GM18907 (cell line): ENCODE measurements around the gene CYFIP1.

ENCODE experiments used
- ATAC-seq: cut with Tn5 transposase; IDR thresholded peaks from one replicate; pipeline ENCODE4 v1.9.1; 2021; ENCODE audit warnings: mild to moderate bottlenecking, moderate library complexity; ENCODE audit not compliant: unreplicated experiment

Gene CYFIP1

DNA sequence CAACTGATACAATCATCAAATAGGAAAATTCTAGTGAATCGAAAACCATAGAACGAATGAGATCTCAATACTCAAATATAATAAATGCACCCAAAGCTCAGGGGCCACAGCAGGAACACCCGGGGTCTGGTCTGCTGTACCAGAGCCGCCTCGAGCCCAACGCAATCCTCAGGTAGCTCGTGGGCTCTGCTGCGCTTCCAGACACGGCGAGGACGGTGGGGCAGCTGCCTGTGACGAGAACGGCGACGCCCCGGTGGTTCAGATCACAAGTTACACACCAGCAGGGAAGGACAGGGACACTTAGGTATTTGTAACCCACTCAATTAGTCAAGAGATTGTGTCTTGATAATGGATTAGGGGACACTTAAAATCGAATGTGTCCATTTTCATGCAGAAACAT lies 87.1 kb downstream of the CYFIP1 start:
- ATAC-seq = no peak

GRCh38 chr15:22892333-22892732 lies 87.8 kb downstream of the CYFIP1 start:
- ATAC-seq = no peak

DNA sequence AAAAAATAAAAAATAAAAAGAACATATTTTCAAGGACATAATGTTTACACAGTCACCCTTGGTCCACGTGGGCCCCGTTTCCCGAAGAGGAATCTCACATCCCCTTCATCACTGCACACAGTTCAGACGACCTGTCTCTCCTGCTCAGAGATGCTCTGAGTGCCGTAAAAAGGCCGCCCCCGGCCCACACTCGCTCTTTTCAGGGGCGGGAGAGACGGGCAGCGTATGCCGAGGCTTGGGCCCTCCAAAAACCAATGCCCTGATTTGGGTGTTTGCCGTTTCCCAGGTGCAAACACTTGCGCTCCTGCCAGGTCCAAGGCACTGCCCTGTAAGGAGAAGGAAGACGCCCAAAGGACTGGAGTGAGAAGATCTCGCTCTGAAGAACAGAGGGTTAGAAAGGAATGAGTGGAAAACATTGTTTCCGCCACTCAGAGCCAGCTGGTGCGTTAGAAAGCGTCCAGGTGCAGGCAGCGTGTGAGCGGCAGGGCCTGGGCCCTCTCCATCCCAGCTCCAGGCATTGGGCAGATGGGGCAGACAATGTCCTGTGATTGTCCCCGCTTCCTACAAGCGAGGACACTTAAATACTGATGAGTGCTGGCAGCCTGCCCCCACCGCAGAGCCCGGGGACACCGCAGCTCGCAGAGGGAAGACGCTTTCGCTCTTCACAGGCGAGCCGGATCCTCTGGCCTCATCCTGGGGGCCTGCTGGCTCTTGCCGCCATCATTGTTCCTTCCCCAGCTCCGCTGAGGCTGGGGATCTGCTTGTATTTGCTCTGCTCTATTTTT lies 88.5 kb downstream of the CYFIP1 start:
- no peak for ATAC-seq

DNA sequence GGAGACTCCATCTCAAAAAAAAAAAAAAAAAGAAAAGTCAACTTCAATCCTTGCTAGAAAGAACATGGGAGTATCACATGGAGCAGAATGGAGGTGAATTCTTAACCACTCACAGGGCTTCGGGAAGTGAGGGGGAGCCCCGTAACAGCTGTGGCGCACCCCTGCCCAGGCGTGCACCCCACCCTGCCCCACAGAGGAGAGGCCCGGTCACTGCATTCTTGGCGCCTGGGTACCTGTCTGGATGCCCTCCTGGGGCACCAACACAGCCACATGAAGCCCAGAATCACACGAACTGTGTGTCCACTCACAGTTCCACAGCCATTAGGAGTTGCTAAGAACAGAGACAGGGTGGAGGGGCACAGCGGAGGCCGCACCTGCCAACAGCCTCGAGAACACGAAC lies 89.9 kb downstream of the CYFIP1 start:
- no peak for ATAC-seq

GRCh38 chr15:22889146-22889818 lies 90.9 kb downstream of the CYFIP1 start:
- ATAC-seq = no peak

DNA sequence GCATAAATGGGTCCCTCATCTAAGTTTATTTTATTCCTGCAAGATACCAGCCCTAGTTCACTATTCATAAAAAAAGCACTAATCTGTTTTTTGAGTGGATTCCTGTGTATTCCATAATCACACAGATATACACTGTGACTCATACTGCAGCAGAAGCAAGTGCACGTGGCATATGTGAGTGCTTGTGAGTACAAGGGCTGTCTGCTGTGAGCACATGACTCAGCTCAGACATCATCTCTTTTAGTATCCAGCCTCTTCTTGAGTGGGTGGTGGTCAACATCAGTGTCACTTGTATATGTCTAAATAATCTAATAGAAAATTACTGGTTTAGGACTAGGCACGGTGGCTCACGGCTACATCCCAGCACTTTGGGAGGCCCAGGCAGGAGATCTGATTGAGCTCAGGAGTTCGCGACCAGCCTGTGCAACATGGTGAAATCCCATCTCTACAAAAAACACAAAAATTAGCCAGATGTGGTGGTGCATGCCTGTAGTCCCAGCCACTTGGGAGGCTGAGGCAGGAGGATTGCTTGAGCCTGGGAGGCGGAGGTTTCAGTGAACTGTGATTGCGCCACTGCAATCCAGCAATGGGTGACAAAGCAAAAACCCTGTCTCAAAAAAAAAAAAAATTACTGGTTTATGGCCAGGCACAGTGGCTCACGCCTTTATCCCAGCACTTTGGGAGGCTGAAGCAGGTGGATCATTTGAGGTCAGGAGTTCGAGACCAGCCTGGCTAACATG lies 91.9 kb downstream of the CYFIP1 start:
- ATAC-seq = no peak

DNA sequence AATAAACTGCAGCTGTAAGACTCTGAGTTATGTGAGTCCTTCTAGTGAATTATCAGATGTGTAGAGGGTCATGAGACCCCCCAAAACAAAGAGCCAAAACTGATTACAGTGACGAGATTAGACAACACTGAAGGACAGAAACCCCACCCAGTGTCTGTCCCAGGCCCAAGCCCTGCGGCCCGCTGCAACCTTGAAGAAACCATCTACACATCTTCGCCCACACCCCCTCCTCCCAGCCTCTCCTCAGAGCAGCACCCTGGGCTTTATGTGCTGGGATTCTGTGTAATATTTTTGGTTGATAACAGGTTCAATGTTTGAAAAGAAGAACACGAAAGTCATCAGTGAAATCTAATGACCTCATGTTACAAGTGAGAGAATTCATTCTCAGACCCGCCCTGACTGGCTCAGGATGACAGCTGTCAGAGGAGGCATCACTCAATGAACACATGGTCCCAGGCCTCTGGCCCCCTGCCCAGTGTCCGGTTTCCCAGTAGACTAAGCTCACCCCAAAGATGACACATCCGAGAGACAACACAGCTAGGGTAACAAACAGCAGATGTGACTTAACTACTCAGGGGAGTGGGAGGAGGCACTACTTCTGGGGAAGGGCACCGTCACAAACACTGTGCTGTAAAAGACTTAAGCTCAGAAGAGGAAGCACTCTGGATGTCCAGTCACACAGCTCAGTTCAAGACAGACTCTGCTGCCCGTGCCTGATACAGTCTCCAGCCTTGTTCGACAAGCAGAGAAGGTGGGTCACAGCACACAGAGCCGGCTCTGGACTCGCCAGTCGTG lies 92.8 kb downstream of the CYFIP1 start:
- no peak for ATAC-seq

DNA sequence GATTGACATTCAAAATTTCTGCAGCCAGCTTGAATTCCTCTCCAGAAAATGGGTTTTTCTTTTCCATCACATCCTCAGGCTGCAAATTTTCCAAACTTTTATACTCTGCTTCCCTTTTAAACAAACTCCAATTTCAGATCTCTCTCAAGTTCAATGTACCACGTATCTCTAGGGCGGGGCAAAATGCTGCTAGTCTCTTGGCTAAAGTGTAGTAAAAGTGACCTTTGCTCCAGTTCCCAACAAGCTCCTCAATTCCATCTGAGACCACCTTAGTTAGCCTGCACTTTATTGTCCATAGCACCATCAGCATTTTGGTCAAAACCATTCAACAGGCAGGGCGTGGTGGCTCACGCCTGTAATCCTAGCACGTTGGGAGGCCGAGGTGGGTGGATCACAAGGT lies 95.0 kb downstream of the CYFIP1 start:
- ATAC-seq = no peak

DNA sequence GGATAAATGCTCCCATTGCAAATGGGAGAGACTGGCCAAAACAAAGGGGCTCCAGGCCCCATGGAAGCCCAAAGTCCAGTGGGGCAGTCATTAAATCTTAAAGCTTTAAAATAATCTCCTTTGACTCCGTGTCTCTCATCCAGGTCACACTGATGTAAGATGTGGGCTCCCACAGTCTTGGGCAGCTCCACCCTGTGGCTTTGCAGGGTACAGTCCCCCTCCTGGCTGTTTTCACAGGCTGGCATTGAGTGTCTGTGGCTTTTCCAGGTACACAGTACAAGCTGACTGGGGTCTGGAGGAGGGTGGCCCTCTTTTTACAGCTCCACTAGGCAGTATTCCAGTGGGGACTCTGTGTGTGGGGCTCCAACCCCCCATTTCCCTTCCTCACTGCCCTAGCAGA lies 95.8 kb downstream of the CYFIP1 start:
- ATAC-seq = no peak

DNA sequence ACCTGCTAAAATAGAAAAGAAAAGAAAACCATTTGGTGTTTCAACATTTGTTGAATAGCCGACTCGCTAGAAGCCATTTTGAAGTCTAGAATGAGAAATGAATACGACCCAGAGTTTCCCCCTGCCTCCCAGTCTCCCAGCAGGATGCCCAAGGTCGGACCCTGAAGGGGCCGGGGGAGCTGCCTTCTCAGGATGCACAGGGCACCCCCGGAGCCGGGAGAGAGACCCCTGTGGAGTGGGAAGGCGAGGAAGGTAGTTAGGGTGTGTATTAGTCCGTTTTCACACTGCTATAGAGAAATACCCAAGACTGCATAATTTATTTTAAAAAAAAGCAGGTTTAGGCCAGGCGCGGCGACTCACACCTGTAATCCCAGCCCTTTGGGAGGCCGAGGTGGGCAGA lies 97.0 kb downstream of the CYFIP1 start:
- ATAC-seq = no peak

GRCh38 chr15:22881739-22882440 lies 98.3 kb downstream of the CYFIP1 start:
- ATAC-seq = no peak

- no peak for ATAC-seq
These were observed 99.0 kb downstream of the CYFIP1 start for GRCh38 chr15:22880981-22881738.

- ATAC-seq = no peak
These were observed 99.8 kb downstream of the CYFIP1 start for GRCh38 chr15:22880068-22880980.

DNA sequence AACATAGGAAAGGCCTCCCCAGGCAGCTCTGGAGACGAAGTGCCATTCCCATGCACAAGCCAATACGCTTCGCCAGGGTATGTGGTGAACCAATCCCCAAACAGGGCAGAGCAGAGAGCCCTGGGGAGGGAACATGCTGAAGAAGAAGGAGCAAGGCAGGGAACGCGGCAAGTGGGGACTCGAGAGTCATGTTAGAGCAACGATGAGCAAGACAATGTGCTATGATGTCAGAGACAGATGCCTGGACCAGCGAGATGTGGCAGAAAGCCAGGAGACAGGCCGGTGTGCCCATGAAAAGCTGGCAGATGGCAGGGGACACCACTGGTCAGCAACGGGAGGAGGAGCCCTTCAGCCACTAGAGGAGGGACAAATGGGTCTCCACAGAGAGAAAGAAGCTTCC lies 102.1 kb downstream of the CYFIP1 start:
- no peak for ATAC-seq

GRCh38 chr15:22877607-22878006 lies 102.6 kb downstream of the CYFIP1 start:
- ATAC-seq = no peak

DNA sequence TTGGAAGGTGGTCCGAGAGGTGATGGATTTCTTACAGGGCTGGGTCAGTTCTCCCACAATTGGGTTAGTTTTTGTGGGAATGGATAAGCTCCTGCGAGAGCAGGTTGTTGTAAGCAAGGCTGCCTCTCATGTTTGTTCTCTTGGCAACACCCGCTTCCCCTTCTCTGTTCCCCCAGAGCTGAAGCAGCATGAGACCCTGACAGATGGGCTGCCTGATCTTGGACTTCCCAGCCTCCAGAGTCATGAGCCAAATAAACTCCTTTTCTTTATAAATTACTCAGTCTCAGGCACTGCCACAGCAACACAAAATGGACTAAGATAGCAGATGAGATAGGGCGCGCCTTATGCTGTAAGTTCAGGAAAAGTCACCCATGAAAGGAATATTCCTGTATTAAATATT lies 103.1 kb downstream of the CYFIP1 start:
- no peak for ATAC-seq

- no peak for ATAC-seq
These were observed 105.2 kb downstream of the CYFIP1 start for GRCh38 chr15:22874966-22875365.

DNA sequence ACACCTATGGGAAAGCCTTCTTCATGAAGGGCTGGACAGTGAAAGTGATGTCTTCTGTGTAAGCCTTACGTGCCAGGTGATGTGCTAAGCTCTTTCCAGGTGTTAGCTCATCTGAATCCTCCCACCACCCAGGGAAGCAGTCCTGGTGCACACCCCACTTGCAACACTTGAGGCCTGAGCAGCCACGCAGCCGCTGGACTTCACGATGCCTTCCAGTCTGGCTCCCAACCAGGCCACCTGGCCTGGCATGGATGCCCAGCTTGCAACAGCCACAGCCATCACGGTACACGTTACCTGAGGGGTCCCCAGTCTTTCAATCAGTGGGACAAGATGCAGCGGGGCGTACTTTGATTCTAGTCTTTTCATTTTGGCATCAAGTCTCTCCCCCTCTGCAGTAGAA lies 105.9 kb downstream of the CYFIP1 start:
- no peak for ATAC-seq

GRCh38 chr15:22873841-22874240 lies 106.3 kb downstream of the CYFIP1 start:
- ATAC-seq = no peak
